GM10266 (cell line): ENCODE data around the gene LENG9.

Experiments
- DNase-seq: peaks from one replicate; pipeline ENCODE4 v3.0.0; 2012; ENCODE audit errors: extremely low spot score
- TF ChIP-seq, protein P1 (sequence below): IDR thresholded peaks from 2 replicates; pipeline ENCODE4 v1.5.1; 2012; ENCODE audit warnings: mild to moderate bottlenecking, low read depth; ENCODE audit not compliant: control insufficient read depth, insufficient read depth; ENCODE audit errors: missing control alignments

LENG9 gene

DNA sequence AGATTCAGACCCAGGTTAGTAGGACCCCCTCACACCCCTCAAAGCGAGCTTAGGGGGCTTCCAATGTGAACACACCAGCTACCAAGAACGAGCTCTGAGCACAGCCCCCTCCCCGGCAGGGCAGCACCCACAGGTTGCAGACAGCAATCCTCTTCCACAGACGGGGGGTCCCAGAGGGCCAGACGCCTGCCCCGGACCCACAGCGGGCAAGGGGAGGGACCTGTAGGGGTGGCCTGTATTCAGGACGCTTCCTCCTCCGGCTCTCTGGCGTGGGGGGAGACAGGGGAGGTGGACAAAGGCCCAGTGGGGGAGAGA is 43.6 kb downstream of the LENG9 start:
- TF ChIP-seq, protein P1, sequence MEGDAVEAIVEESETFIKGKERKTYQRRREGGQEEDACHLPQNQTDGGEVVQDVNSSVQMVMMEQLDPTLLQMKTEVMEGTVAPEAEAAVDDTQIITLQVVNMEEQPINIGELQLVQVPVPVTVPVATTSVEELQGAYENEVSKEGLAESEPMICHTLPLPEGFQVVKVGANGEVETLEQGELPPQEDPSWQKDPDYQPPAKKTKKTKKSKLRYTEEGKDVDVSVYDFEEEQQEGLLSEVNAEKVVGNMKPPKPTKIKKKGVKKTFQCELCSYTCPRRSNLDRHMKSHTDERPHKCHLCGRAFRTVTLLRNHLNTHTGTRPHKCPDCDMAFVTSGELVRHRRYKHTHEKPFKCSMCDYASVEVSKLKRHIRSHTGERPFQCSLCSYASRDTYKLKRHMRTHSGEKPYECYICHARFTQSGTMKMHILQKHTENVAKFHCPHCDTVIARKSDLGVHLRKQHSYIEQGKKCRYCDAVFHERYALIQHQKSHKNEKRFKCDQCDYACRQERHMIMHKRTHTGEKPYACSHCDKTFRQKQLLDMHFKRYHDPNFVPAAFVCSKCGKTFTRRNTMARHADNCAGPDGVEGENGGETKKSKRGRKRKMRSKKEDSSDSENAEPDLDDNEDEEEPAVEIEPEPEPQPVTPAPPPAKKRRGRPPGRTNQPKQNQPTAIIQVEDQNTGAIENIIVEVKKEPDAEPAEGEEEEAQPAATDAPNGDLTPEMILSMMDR: no peak

DNA sequence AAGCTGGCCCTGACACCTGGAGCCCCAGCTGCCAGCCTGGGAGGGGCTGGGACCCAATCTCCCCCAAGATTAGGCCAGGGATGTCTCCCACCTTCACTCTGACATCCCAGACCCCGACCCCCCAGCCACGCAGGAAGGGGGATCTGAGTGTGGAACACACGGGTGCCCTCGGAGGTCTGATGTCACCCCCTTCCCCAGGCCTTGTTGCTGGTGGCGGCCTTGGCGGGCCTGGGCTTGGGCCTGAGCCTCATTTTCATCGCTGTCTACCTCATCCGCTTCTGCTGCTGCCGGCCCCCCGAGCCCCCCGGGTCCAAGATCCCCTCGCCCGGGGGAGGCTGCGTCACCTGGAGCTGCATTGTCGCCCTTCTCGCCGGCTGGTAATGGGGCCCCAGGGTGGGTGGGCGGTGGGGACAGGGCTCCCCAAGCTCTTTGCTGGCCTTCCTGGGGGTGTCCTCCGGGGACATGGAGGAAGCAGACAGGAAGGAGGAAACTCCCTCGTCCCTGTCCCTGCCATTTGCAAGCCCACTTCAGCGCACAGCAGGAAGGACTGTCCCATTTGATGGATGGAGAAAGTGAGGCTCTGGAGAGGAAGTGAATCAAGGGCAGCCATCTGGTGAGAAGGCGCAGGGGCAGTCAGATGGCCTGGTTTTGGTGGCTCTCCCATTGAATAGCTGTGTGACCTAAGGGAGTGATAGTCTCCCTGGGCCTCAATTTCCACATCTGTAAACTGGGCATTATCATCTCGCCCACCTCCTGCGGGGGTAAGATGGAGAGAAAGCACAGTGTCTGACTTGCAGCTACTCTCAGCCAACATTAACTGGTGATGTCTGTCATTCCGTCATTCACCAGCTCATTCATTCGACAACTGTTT is 44.4 kb downstream of the LENG9 start:
- TF ChIP-seq, protein P1: no peak
- peak; percentile 36 for DNase-seq

More for the DNA sequence above, 43.6 kb downstream of the LENG9 start:
- DNase-seq: peak; percentile 38

DNA sequence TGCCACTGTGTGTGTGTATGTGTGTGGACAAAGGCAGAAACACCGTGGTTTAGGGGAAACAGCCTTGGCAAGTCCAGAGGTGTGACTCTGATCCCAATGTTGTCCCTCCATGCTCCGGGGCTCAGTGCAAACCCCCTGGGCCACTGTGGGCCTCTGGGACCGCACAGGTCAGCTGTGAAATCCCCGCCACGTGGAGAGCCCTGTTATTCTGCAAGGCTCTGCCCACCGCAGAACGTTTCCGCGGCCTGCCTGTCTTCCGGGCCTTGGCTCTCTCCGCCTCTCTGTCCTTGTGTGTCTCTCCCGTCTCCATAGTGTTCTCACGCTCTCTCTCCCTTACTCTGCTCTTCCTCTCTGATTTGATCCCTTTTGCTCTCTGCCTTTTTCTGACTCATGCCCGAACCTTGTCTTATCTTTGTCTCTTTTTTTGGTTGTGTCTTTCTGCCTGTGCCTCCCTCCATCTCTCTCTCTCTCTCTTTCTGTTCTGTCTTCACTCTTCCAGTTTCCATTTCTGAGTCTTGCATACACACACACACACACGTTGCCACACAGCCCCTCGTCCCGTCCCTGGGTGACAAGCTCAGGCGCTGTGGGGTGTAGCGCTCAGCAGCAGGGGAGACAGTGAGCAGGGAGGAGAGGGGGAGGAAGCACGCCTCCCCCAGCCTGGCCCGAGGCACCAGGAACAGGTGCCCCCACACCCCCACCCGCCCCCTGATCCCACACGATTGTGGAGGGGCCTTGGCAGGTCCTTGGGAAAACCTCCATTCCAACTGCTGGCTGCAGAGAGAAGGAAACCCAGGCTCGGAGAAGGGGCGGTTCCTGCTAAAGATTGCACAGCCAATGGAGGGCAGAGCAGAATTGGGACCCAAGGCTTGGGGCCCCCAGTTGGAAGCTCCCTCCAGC is 45.3 kb downstream of the LENG9 start:
- TF ChIP-seq, protein P1: no peak

DNA sequence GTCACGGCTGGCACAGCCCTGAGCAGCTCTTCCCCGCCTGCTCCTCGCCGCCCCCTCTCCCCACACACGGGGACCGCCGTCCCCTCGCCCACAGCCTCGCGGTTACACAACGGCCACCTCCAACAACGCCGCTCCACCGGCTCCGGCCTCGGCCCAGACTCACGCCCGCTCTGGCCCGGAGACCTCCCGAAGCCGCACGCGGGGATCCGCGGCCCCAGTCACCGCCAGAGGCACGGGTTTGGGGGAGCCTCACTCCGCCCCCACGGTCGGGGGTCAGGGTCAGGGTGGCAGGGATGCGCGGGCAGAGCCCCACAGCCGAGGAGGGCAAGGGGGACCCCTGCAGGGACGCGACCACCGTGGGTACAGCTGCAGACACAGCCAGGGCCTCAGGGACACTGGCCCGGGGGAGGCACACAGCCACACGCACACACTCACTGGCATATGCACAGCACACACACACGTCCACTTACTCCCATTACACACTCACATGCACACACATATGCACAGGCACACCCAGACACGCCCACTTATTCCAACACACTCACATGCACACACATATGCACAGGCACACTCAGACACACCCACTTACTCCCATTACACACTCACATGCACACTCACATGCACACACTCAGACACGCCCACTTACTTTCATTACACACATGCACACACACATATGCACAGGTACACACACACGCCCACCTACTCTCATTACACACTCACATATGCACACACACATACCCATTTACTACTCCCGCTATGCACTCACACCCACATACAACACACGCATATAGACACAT is 46.7 kb downstream of the LENG9 start:
- DNase-seq: peak; percentile 25
- TF ChIP-seq, protein P1: no peak

More for the DNA sequence above, 45.3 kb downstream of the LENG9 start:
- DNase-seq: peak; percentile 83

DNA sequence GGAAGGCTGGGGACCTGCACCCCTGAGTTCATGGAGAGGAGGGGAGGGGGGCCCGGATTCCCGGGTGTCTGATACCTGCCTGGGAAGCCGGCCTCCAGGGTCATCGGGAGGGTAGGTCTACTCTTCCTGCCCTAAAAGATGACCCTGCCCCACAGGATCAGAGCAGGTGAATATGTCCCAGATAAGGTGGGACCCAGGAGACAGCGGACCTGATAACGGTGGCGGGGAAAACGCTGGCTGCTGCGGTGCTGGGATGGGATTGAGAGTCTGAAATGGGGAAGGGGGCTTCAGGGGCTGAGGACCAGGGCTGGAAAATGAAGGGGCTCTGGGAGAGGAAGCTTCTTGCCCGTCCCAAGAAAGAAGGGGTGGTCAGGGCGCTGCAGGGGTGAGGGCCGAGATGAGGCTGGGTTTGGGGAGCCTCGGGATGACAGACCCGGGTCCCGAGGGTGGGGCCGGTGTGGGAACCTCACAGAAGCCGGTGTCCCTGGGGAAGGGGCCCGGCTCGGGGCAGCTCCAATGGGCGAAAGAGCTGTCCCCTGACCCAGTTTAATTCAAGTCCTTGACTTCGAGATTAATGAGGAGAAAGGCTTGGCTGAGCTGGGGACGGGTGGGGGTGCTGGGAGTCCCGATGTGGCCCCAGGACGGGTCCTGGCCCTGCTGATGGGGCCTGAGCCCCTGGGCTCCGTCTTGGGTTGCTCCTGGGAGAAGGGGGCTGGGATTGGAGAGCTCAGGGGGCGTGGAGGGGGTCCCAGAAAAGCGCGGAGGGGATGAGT is 47.5 kb downstream of the LENG9 start:
- DNase-seq: peak; percentile 53
- TF ChIP-seq, protein P1: no peak

DNA sequence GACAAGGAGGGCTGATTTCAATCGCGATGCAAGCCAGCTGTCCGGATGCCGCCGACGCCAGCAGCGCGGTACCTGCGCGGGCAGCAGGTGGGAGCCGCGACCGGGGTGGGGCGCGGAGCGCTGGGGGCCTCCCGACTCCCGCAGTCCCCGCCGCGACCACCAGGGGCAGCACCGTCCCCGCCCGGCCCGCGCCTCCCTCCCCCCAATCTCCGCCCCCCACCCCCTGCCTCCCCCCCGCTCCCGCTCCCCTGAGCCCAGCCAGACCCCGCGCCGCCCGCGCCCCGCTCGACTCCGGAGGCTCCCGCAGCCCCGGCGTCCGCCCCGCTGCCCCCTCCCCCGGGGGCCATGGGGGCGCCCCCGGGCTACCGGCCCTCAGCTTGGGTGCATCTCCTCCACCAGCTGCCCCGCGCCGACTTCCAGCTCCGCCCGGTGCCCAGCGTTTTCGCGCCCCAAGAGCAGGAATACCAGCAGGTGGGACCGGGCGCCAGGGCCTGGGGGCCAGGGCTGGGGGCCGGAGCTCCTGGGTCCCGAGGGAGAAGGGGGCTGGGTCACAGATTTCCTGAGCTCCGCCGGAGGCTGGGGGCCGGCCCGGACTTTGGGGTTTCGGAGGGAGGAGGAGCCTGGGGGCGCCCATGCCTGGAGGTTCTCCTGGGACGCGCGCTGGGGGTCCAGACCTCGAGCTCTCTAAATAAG is 48.2 kb downstream of the LENG9 start, which contains the start of gene TTYH1:
TTYH1 (plus strand) TSS at position 257 of the 693 bp plus-strand sequence; CDS start at position 346, 89 bp downstream.
- peak; percentile 83 for DNase-seq
- TF ChIP-seq, protein P1: peak; percentile 34
